MV-4-11 (cell line): ENCODE results near the gene EFCAB9.
"Not testable (repeated sequence)": the region's sequence is repeated elsewhere in the genome, so short reads cannot be mapped to it uniquely, and the experiment has no call there.

Experiments used
- DNase-seq: peaks from one replicate; lab custom pipeline; 2025; lab: John Stamatoyannopoulos, UW

EFCAB9 gene

DNA sequence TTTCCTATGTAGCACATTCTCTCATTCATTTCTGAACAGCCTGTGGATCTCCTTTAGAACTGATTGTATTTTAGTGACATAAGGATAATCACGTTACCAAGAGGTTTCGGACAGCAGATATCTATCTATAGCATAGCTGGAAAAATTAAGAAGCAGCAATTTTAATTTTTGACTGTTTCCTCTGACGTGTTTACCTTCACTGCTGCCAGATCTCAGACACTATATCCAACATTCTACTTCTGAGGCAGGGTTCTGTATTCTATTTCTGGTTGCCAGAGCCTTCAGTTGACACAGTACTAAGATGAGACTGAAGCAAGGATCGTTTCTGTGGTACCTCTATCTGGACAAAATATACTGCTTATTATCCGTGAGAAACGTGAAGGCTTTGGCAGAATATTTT, at the start of gene EFCAB9:
Gene EFCAB9, plus strand, starts transcription at position 301 of the 400 bp plus-strand sequence. Its CDS starts 1 bp downstream, at position 302.
- no peak for DNase-seq

DNA sequence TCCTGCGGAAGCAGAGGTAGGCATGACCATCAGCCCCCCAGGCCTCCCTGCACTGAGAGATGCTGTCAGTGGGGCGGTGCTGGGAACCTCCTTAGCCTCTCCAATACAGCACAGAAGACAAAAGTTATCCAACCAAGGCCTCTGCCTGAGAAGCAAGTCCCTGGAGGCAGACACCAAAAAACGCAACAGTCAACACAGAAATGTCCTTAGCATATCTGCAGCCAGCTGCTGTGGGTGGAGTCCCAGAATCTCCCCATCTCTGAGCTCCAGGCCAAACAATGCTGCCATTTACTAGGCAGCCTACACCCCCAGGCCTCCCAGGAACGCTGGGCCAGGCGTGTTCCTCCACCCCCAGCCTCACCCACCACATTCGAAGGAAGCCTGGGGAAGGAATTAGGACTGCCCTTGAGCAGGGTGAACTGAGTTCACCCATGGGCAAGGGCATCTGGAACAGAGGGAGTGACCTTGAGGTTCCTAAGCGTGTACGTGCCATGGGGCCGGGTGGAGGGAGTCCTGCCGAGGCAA, 49.6 kb upstream of the EFCAB9 start:
- DNase-seq: no peak

DNA sequence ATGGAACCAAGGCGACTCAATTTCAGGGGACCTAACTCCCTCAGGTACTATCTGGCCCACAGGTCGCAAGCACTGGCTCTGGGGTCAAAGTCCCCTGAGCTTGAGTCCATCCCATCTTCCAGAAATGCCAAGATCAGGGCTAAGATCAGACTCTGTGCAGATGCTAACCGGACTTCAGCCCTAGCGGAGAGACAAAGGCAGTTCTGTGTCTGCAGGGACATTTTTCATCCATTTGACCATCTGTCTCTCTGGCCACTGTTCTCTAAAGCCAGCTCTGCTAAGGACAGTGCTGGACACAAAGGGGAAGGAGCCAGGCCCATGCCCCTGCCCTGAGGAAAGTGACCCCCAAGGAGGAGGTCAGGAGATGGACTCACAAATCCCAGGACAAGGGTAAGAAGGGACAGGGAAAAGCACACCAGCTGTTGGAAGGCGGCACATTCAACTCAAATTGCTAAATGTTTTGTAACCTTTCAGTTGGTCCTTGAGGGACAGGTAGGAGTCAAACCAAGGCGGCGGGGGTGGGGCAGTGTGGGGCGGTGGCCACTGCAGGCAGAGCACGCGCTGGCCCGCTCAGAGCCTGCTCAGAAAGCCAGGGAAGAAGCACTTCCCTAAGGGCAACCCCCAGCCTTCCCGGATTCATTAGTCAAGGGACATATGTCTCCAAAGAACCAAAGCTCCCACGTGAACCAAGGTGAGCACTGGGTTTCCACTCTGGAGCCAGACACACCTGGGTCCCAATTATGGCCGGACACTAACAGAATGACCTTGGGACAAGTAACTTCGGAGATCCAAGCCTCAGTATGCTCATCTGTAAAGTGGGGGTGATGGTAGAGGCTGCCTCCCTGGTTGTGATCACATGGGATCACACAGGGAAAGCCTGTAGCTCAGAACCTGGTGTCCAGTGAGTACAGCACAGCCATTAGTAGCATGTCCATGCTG, 48.8 kb upstream of the EFCAB9 start:
- DNase-seq: no peak

DNA sequence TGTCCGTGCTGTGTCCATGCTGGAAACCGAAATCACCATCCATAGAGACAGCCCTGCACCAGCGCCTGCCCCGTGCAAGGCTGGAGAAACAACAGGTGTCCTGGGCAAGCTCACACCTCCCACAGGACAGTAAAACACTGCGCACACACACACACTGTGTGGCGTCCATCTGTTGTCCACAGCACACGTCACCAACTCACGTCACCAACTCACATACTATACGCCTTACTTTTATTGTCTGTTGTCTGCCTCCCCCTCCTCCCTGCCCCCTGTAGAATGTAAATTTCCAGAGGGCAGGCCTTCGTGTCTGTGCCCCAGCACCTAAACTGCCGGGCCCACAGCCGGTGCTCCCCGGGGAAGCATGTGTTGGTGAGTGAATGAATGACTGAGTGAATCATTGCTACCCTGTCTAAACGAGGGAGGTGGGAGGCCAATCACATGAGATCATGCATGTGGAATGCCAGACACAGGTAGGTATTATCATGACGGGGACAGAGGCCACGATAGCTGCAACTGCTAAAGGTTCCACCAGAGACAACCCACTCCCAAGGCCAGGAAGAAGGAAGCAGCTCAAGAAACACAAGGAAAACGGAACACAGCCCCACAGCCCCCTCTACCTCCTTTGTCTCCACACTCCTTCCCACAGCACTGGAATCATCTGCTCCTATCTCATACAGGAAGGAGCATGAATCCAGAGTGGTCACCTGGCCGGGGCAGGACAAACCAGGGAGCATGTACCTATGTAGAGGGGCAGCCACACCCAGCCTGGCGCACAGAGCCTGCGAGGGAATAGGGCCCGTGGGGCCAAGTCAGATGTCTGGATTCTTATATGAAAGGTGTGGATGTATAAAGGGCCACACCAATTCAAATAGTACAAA, 47.9 kb upstream of the EFCAB9 start:
- DNase-seq: no peak

DNA sequence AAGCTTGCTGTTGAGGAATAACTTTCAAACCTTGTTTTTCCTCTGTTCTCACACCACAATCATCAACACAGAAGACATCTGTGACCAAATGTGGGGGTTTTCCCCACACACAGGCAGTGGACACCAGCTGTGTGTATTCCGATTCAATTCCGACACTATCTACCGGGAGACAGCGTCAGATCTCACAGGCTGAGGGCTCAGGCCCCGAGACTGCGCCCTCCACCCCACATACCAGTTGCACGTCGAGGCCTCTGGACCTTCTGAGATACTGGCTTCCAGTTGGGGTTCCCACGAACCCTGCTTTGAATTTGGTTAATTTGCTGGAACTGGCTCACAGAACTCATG, 47.3 kb upstream of the EFCAB9 start:
- DNase-seq: no peak

DNA sequence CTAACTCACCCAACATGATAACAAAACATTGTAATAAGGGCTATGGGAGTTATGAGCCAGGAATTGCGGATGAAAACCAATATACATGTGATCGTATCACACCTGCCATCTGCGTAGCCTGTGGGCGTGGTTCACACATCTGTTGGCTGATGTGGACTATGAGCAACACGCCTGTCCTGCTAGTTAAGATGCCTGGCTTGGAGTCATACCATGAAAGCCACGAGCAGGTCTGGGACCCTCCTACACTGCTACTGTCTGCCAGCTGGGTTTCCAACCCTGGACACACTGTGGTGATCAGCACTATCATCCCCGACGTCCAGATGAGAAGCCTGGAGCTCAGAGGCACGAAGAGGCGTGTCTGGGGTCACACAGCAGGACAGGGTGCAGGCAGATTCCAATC, 46.1 kb upstream of the EFCAB9 start:
- no peak for DNase-seq

DNA sequence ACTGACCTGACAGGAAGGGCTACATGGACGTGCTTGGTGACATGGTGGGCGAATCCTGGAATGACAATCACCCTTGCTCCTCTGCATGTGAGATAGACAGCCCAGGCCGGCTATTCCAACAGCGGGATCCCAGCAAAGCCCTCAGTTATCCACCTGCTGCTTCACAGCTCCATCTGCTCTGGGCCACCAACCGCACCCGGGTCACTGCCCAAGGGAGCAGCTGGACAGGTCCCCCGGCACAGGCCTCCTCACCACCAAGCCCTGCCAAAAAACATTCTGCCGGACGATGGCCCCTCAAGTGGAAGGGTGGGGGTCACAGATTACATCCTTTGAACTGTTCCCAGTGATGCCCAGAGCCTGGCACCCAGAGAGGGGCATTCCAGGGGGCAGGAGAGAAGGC, 45.6 kb upstream of the EFCAB9 start:
- no peak for DNase-seq

DNA sequence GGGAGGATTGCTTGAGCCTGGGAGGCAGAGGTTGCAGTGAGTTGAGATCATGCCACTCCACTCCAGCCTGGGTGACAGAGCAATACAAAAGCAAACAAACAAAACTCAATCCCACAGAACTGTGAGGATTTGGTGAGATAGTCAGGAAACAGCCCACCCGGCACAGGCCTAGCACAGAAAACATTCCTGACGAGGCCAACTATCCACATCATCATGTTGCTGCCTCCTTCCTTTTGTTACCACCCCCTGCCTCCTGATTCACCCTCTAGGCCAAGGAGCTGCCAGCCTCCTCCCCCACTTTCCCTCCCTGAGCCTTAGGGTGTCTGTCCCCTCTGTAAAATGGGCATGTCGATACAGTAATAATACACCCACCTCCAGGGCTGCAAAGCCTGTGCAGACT, 44.9 kb upstream of the EFCAB9 start:
- no peak for DNase-seq

DNA sequence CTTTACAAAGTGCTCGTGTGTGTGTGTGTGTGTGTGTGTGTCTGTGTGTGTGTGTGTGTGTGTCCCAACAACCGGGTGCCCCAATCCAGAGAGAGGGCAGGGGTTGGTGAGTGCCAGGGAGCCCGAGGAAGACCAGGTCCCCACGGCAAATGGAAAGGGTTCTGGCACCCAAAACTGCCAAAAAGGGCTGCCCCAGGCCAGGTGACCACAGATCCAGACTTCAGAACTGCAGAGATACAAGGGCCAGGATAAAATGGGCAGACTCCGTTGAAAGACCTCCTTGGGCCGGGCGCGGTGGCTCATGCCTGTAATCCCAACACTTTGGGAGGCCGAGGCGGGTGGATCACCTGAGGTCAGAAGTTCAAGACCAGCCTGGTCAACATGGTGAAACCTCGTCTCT, 44.5 kb upstream of the EFCAB9 start:
- not testable (repeated sequence) for DNase-seq

DNA sequence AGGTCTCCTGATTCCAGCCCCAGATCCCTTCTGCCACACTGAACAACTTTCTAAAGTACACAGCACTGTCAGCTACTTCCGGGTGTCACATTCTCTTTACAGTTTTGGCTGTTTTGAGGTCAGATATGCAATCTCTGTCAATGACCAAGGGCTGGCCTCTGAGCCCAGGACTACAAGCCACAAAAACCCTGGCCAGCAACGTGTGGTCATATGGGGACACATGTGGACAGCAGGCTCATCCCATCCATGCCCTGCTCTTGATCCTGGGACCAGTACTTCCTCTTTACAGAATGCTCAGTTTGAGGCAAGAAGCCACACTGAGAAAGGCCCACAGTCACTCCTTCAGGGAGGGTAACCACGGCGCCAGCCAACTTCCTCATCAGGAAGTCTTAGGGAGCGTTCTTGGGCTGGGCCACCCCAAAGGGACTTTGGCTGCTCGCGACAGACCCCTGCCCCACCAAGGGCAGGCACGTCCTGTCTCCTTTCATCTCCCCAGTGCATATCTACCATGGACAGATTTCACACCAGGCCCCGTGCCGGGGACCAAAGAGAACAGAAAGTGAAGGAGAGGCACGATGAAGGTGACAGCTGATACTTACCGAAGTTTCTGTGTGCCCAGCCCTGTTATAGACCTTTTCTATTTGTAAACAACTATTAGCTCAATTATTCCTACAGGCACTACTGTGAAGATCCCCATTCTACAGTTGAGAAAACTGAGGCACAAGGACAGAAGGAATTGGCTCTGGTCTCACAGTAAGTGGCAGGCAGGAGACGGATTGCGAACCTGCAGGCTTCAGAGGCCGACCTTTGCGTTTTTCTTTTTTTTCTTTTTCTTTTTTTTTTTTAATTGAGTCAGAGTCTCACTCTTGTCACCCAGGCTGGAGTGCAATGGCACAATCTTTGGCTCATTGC, 43.2 kb upstream of the EFCAB9 start:
- peak; percentile 100 for DNase-seq

DNA sequence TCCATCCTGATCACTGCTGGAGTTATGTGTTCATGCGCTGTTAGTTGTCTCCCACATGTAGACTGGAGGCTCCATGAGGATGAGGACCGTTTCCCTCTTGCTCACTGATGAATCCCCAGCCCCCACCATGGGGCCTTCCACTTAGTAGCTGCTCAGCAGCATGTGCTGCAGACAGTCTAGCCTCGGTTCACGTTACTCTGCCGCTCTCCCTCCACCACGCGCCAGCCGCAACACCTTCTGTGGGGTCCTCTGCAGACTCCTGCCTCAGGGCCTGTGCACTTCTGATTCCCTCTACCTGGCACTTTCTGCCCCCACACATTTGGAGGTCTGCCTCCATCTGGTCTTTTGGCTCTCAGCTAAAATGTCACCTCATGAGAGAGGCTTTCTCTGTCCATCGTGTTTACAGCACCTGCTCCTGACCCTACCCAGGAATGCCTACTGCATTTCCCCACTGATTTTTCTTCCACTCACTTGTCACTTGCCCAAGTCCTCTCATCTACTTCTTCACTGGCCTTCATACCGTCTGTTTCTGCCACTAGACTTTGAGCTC, 42.2 kb upstream of the EFCAB9 start:
- DNase-seq: no peak

DNA sequence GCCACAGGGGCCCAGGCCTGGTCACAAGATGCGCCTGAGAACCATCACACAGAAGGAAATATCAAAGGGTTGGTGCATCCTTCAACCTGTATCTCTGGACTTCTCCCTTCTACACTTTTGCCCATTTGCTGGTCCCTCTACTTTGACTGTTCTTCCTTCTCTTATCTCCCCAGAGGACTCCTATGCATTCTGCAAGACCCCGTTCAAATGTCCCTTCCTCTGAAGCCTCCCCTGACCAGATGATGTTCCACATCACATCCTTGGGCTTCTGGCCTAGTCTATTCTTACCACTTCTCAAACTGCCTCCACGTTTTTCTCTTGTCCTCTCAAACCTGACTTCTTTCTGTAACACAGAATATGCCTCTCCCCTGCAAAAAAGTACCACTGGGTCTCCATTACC, 40.3 kb upstream of the EFCAB9 start:
- no peak for DNase-seq

DNA sequence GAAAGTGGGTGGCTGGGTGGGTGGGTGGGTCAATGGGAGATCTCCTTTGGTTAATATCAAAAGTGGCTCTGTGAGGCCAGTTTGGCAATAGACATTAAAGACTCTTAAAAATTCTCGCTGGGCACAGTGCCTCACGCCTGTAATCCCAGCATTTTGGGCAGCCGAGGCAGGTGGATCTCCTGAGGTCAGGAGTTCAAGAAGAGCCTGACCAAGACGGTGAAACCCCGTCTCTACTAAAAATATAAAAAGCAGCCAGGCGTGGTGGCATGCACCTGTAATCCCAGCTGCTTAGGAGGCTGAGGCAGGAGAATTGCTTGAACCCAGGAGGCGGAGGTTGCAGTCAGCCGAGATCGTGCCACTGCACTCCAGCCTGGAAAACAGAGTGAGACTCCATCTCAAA, 38.9 kb upstream of the EFCAB9 start:
- not testable (repeated sequence) for DNase-seq

DNA sequence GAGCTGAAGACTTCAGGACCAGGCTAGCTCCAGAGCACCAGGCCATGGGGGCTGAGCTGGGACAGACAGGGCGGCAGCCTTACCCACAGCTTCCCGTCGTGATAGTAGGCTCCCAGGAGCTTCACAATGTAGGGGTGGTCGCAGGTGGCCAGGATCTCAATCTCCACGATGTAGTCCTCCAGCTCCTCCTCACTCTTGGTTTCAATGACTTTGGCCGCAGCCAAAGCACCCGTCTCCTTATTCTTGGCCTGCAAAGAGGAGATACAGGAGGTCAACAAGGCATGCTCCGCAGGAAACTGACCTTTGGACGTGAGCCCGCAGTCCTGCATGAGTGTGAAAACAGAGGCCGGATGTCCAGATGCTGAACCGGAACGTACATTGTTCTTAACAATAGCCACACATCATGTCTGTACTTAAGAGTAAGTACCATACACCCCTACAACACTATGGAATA, 37.4 kb upstream of the EFCAB9 start:
- DNase-seq: no peak

DNA sequence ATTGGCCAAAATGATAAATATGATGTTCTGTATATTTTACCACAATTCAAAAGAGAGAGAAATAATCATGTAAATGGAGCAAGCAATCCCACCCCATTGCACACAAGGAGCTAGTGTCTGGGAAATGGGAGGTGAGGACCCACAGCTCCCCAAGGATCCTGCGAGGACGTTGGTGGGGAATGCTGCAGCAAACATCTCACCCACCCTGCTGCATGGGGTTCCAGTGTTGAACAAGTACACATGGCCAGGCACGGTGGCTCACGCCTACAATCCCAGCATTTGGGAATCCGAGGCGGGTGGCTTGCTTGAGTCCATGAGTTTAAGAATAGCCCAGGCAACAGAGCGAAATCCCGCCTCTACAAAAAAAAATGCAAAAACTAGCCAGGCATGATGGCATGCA, 35.0 kb upstream of the EFCAB9 start:
- no peak for DNase-seq

DNA sequence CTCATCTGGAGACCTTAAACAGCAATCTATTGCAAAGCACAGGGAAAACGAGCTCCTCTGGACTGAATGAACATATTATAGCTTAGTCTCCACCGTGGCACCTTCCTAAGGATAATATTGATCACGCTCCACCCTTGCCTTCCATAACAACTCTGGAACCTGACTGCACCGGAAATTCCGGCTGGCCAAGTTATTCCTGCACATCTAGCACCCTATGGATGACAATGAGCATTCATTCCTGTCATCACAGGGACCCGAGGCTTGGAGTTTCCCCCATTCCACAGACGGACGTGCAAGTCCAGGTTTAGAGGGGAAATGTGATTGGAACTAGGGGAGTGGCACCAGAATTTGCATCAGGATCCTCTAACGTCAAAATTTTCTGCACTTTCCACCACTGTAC, 33.5 kb upstream of the EFCAB9 start:
- no peak for DNase-seq

DNA sequence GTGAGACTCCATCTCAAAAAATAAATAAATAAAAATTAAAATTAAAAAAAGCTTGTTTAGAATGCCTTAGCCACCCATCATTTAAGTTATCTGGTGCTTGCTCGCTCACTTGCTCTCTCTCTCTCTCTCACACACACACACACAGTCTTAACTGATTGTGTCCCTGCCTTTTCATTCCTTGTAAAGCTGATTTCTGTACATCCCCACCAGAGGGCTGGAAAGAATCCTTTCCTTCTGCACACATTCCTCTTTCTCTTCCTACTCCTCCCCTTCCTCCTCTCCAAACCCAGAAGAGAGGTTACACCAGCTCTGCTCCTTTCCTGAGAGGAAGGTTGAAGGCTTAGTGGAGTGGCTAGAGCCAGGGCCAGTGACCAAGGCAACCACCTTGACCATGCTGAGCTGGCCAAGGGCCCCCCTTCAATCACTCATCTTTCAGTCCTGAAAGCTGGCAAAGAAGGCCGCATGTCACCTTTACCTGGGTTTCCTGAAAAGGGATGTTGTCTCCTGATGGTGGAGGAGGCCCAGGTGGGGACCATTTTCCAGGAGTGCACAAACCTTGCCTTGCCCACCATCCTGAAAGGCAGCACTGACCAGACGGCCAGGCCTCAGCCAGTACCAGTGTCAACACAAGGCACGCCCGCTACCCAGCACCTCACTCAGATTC, 31.5 kb upstream of the EFCAB9 start:
- DNase-seq: no peak

DNA sequence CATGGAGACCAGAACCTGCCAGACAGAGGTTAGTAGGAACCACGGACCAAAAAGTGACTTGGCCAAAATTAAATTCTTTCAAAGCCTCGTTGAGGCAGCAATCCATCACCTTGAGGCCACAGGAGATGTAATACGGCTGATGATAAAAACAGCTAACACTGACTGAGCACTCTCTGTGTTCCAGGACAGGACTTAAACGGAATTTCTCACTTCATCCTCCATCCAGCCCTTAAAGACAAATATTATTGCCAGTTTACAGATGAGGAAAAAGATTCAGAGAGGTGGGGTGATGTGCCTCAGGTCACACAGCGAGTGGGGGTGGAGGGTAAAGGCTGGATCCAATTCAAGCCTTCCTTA, 31.0 kb upstream of the EFCAB9 start:
- DNase-seq: no peak

DNA sequence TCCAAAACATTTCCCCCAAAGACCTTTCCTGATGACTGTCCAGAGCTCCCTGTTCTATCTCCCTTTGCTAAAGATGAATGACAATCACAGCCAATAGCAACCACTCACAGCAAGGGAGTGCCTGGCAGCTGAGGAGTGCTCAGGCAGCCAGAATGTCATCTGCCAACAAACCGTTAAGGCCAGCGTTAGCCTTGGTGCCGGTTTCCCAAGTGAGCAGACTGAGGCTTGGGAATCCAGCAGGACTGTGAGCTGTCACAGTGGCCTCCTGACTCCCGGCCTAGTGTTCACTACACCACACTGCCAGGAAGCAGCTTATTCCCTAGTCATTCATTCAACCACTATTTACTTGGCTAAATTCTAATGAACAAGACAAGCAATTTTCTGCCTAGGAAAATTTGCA, 30.6 kb upstream of the EFCAB9 start:
- DNase-seq: no peak

DNA sequence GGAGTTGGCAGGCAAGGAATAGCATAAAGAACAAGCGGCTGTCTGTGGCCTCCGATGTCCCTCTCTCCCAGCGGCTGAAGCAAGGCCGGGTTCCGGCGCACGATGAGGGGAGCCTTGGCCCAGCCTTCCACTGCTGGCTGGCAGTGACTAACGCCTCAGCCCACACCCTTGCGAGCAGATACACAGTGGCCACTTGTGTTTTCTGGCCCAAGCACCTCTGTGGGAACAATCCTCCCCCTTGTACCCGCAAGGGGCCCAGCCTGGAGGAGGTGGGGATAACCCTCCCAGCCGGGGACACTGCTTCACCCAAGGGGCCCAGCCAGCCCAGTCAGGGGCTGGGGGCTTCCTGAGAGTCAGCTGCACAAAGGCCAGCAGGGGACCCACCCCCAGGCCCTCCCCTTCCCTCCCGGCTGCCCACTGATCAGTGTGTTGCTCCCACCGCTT, 29.2 kb upstream of the EFCAB9 start:
- no peak for DNase-seq

DNA sequence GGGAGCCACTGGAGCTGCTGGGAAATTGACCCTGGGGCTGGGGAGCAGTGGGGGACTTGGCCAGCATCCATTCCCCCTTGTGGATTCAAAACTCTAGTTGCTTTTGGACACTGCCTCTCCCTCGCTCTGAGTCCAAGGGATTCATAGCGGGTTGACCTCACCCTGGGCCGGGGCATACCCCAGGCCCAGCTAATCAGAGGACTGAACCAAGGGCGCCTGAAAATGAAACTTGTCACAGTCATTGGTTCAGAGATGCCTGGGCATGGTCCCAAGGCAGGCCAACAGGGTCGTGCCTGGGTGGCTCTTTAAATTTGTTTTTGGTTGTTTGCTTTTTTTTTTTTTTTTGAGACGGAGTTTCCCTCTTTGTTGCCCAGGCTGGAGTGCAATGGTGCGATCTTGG, 28.5 kb upstream of the EFCAB9 start:
- DNase-seq: no peak
